HepG2 (cell line): ENCODE measurements around the gene STAT6. TPM values are rescaled to one million over a fixed set of nuclear protein-coding genes. Genes with fewer than 3 reads are reported as not detected.

Source experiments
- DMAP1 ChIP-seq: IDR thresholded peaks from 2 replicates; pipeline ENCODE4 v1.6.1; 2016
- KDM5A ChIP-seq: fragments of 200-600 bp; sonication (generic); IDR thresholded peaks from 2 replicates; pipeline ENCODE4 v1.7.0; 2018; ENCODE audit warnings: antibody characterized with exemption, mild to moderate bottlenecking, low read length, borderline replicate concordance
- NCOA1 ChIP-seq: sonication (generic); formaldehyde crosslinking; IDR thresholded peaks from 2 replicates; pipeline ENCODE4 v1.9.0; 2021; ENCODE audit warnings: missing genetic modification reagents
- RFX1 ChIP-seq: fragments of 450-650 bp; IDR thresholded peaks from 2 replicates; pipeline ENCODE4 v1.6.1; 2017
- TSC22D2 ChIP-seq: sonication (generic); formaldehyde crosslinking; IDR thresholded peaks from 2 replicates; pipeline ENCODE4 v1.5.1; 2020; ENCODE audit warnings: missing genetic modification reagents, mild to moderate bottlenecking, borderline replicate concordance
- ZC3H4 ChIP-seq: sonication (generic); formaldehyde crosslinking; IDR thresholded peaks from 2 replicates; pipeline ENCODE4 v1.4.0; 2020; ENCODE audit warnings: missing genetic modification reagents, borderline replicate concordance
- ZKSCAN8 ChIP-seq: IDR thresholded peaks from 2 replicates; pipeline ENCODE4 v1.6.1; 2016; ENCODE audit warnings: borderline replicate concordance, missing genetic modification reagents, missing compliant biosample characterization
- ZNF124 ChIP-seq: sonication (generic); formaldehyde crosslinking; IDR thresholded peaks from 2 replicates; pipeline ENCODE4 v1.4.0; 2020; ENCODE audit warnings: missing genetic modification reagents
- ZNF225 ChIP-seq: sonication (generic); formaldehyde crosslinking; IDR thresholded peaks from 2 replicates; pipeline ENCODE4 v1.4.0; 2020; ENCODE audit warnings: mild to moderate bottlenecking, missing genetic modification reagents
- ZNF460 ChIP-seq: sonication (generic); formaldehyde crosslinking; IDR thresholded peaks from 2 replicates; pipeline ENCODE4 v1.5.1; 2020; ENCODE audit warnings: missing genetic modification reagents, mild to moderate bottlenecking, borderline replicate concordance
- ZNF530 ChIP-seq: sonication (generic); formaldehyde crosslinking; IDR thresholded peaks from 2 replicates; pipeline ENCODE4 v1.5.0; 2020; ENCODE audit warnings: low read depth, mild to moderate bottlenecking, missing genetic modification reagents
- ZNF737 ChIP-seq: sonication (generic); formaldehyde crosslinking; IDR thresholded peaks from 2 replicates; pipeline ENCODE4 v1.5.0; 2020; ENCODE audit warnings: missing genetic modification reagents, mild to moderate bottlenecking, borderline replicate concordance
- ZNF772 ChIP-seq: sonication (generic); formaldehyde crosslinking; IDR thresholded peaks from 2 replicates; pipeline ENCODE4 v1.5.0; 2020; ENCODE audit warnings: mild to moderate bottlenecking, missing genetic modification reagents
- polyA plus RNA-seq, 8 experiments: library from polyadenylated mRNA; depleted of rRNA in 3 of 8; stranded (reverse) in 7 of 8; unstranded in 1 of 8; fragments of >200 nt; fragmentation: Illumina TruSeq in 4 of 8; extraction: Trizol in 4 of 8; gene quantifications; 2 replicates each; pipeline versions ENCODE4 v1.2.1 to v1.2.3, GENCODE V29; 2011 to 2016; ENCODE audit warnings: low read depth in 4 of 8, missing spikeins in 1 of 8, mixed read lengths in 1 of 8; ENCODE audit not compliant: insufficient read depth in 1 of 8
- total RNA-seq, 5 experiments: library from RNA; depleted of rRNA; stranded (reverse); fragments of >200 nt; fragmentation: Illumina TruSeq; extraction: Trizol; gene quantifications; 2 replicates each; pipeline ENCODE4 v1.2.3, GENCODE V29; 2016; ENCODE audit warnings: low read depth in 1 of 5
- TF ChIP-seq, protein P1 (sequence below): sonication (generic); formaldehyde crosslinking; IDR thresholded peaks from 2 replicates; pipeline ENCODE4 v1.4.0; 2020; ENCODE audit warnings: missing genetic modification reagents
- TF ChIP-seq, protein P2 (sequence below): sonication (generic); formaldehyde crosslinking; IDR thresholded peaks from 2 replicates; pipeline ENCODE4 v1.9.0; 2021; ENCODE audit warnings: missing genetic modification reagents, mild to moderate bottlenecking, borderline replicate concordance
- TF ChIP-seq, protein P3 (sequence below): sonication (generic); formaldehyde crosslinking; IDR thresholded peaks from 2 replicates; pipeline ENCODE4 v1.5.0; 2020; ENCODE audit warnings: mild to moderate bottlenecking, missing genetic modification reagents
- TF ChIP-seq, protein P4 (sequence below): sonication (generic); formaldehyde crosslinking; IDR thresholded peaks from 2 replicates; pipeline ENCODE4 v1.4.0; 2020; ENCODE audit warnings: mild to moderate bottlenecking, missing genetic modification reagents
- TF ChIP-seq, protein P5 (sequence below): sonication (generic); formaldehyde crosslinking; IDR thresholded peaks from 2 replicates; pipeline ENCODE4 v1.9.0; 2021; ENCODE audit warnings: missing genetic modification reagents, borderline replicate concordance

Gene STAT6
- total and polyA plus RNA-seq, 2 of the 13 experiments (the other 11 are each of a cell fraction or from before 2014, with no cell fraction given), result 28.0 to 62.2 TPM

DNA sequence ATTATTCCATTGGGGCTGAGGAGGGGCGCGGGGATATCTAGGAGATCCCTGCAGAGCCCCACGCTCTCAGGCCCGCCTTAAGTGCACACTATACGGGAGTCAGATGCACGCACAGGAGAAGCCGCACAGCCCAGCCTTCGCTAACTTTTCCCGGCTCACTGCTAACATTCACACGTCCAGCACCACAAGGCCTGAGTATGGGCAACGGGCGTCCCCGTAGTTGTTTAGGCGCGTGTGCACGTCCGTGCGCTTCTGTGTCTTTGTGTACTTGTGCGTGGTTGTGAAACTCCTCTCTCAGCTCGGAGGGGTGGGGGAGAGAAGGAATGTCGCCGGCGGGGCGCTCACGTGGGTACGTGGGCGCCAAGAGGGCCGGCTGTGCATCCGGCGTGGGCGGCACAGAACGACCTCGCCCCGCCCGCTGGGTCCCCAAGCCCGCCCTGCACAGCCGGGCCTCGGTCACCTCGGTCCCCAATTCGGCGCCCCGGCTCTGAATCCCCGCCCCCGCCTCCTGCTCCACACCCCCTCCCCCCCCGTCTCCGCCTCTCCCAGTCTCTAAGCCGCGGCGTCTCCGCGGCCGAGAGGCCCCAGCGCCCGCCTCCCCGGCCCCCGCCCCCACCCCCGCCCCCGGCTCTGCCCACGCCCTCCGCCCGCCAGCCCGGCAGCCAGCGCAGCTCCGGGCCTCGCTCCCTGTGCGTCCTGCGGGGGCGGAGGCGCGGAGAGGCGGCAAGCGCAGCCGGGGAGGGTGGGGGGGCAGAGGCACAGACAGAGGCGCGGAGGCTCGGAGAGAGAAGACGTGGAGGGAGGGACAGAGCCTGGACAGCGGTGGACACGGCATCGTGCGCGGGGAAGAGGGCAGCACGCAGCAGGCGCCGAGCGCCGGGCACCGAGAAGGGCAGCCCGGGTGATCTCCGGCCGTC, 22.6 kb downstream of the STAT6 start, which contains the start of gene NAB2 (continued):
- TF ChIP-seq, protein P1, sequence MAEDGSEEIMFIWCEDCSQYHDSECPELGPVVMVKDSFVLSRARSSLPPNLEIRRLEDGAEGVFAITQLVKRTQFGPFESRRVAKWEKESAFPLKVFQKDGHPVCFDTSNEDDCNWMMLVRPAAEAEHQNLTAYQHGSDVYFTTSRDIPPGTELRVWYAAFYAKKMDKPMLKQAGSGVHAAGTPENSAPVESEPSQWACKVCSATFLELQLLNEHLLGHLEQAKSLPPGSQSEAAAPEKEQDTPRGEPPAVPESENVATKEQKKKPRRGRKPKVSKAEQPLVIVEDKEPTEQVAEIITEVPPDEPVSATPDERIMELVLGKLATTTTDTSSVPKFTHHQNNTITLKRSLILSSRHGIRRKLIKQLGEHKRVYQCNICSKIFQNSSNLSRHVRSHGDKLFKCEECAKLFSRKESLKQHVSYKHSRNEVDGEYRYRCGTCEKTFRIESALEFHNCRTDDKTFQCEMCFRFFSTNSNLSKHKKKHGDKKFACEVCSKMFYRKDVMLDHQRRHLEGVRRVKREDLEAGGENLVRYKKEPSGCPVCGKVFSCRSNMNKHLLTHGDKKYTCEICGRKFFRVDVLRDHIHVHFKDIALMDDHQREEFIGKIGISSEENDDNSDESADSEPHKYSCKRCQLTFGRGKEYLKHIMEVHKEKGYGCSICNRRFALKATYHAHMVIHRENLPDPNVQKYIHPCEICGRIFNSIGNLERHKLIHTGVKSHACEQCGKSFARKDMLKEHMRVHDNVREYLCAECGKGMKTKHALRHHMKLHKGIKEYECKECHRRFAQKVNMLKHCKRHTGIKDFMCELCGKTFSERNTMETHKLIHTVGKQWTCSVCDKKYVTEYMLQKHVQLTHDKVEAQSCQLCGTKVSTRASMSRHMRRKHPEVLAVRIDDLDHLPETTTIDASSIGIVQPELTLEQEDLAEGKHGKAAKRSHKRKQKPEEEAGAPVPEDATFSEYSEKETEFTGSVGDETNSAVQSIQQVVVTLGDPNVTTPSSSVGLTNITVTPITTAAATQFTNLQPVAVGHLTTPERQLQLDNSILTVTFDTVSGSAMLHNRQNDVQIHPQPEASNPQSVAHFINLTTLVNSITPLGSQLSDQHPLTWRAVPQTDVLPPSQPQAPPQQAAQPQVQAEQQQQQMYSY (CRISPR knock-in tag), result no peak
- TF ChIP-seq, protein P2, sequence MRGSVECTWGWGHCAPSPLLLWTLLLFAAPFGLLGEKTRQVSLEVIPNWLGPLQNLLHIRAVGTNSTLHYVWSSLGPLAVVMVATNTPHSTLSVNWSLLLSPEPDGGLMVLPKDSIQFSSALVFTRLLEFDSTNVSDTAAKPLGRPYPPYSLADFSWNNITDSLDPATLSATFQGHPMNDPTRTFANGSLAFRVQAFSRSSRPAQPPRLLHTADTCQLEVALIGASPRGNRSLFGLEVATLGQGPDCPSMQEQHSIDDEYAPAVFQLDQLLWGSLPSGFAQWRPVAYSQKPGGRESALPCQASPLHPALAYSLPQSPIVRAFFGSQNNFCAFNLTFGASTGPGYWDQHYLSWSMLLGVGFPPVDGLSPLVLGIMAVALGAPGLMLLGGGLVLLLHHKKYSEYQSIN (CRISPR knock-in tag), result no peak
- no peak for TF ChIP-seq ZKSCAN8 (CRISPR knock-in tag)
- TF ChIP-seq ZNF772 (CRISPR knock-in tag), result peak; percentile 44
- TF ChIP-seq, protein P3, sequence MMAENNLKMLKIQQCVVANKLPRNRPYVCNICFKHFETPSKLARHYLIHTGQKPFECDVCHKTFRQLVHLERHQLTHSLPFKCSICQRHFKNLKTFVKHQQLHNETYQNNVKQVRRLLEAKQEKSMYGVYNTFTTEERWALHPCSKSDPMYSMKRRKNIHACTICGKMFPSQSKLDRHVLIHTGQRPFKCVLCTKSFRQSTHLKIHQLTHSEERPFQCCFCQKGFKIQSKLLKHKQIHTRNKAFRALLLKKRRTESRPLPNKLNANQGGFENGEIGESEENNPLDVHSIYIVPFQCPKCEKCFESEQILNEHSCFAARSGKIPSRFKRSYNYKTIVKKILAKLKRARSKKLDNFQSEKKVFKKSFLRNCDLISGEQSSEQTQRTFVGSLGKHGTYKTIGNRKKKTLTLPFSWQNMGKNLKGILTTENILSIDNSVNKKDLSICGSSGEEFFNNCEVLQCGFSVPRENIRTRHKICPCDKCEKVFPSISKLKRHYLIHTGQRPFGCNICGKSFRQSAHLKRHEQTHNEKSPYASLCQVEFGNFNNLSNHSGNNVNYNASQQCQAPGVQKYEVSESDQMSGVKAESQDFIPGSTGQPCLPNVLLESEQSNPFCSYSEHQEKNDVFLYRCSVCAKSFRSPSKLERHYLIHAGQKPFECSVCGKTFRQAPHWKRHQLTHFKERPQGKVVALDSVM (CRISPR knock-in tag), result no peak; the same call in 1 of the 2 replicates
- TF ChIP-seq DMAP1 (CRISPR knock-in tag), result peak; percentile 86
- TF ChIP-seq ZNF225 (CRISPR knock-in tag), result no peak
- no peak for TF ChIP-seq ZNF530
- no peak; the same call in 1 of the 2 replicates for TF ChIP-seq KDM5A
- TF ChIP-seq, protein P4, sequence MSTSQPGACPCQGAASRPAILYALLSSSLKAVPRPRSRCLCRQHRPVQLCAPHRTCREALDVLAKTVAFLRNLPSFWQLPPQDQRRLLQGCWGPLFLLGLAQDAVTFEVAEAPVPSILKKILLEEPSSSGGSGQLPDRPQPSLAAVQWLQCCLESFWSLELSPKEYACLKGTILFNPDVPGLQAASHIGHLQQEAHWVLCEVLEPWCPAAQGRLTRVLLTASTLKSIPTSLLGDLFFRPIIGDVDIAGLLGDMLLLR, result peak; percentile 48
- no peak for TF ChIP-seq RFX1
- TF ChIP-seq ZNF737 (CRISPR knock-in tag), result 0 out of 2 replicates have a peak, but pooled peaks have one; percentile 57
- 0 out of 2 replicates have a peak, but pooled peaks have one; percentile 23 for TF ChIP-seq ZNF124 (CRISPR knock-in tag)
- TF ChIP-seq, protein P5, sequence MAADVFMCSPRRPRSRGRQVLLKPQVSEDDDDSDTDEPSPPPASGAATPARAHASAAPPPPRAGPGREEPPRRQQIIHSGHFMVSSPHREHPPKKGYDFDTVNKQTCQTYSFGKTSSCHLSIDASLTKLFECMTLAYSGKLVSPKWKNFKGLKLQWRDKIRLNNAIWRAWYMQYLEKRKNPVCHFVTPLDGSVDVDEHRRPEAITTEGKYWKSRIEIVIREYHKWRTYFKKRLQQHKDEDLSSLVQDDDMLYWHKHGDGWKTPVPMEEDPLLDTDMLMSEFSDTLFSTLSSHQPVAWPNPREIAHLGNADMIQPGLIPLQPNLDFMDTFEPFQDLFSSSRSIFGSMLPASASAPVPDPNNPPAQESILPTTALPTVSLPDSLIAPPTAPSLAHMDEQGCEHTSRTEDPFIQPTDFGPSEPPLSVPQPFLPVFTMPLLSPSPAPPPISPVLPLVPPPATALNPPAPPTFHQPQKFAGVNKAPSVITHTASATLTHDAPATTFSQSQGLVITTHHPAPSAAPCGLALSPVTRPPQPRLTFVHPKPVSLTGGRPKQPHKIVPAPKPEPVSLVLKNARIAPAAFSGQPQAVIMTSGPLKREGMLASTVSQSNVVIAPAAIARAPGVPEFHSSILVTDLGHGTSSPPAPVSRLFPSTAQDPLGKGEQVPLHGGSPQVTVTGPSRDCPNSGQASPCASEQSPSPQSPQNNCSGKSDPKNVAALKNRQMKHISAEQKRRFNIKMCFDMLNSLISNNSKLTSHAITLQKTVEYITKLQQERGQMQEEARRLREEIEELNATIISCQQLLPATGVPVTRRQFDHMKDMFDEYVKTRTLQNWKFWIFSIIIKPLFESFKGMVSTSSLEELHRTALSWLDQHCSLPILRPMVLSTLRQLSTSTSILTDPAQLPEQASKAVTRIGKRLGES, result 0 out of 2 replicates have a peak, but pooled peaks have one; percentile 51
- TF ChIP-seq ZC3H4, result no peak; the same call in 1 of the 2 replicates
- no peak for TF ChIP-seq NCOA1
- TF ChIP-seq ZNF460, result no peak
- TF ChIP-seq TSC22D2, result no peak
